GM23338 (cell line): ENCODE measurements around the gene TNNC1. TPM values are rescaled to one million over a fixed set of nuclear protein-coding genes. Genes with fewer than 3 reads are reported as not detected.

Experiments
- ATAC-seq: fragments of 200-7000 bp; cut with Tn5 transposase; 3 replicates; pipeline ENCODE4 v1.9.1; 2020
- DNase-seq: peaks from one replicate; pipeline ENCODE4 v3.0.0-alpha.2; 2015; ENCODE audit warnings: low spot score
- H2AFZ ChIP-seq: fragments of 200-600 bp; sonication (generic); 2 replicates; pipeline ENCODE4 v1.8.0; 2016; ENCODE audit warnings: antibody characterized with exemption, mild to moderate bottlenecking, moderate library complexity
- H3F3A ChIP-seq: fragments of 200-600 bp; sonication (generic); replicated peaks from 2 replicates; pipeline ENCODE4 v1.8.0; 2017; ENCODE audit warnings: antibody characterized with exemption, mixed run types, low read depth
- H3K27ac ChIP-seq: fragments of 200-600 bp; sonication (generic); 2 replicates; pipeline ENCODE4 v1.6.1; 2016; ENCODE audit warnings: low read depth
- H3K27me3 ChIP-seq: fragments of 200-600 bp; sonication (generic); 2 replicates; pipeline ENCODE4 v1.8.0; 2016; ENCODE audit warnings: mild to moderate bottlenecking, mixed run types, moderate library complexity; ENCODE audit not compliant: insufficient read depth
- H3K36me3 ChIP-seq: fragments of 200-600 bp; sonication (generic); 2 replicates; pipeline ENCODE4 v1.8.0; 2016; ENCODE audit warnings: mild to moderate bottlenecking; ENCODE audit not compliant: insufficient read depth
- H3K4me1 ChIP-seq: fragments of 200-600 bp; sonication (generic); 2 replicates; pipeline ENCODE4 v1.8.0; 2016; ENCODE audit warnings: mild to moderate bottlenecking, moderate library complexity; ENCODE audit not compliant: insufficient read depth
- H3K4me2 ChIP-seq: fragments of 200-600 bp; sonication (generic); 2 replicates; pipeline ENCODE4 v1.7.1; 2017; ENCODE audit warnings: mixed run types
- H3K4me3 ChIP-seq: fragments of 200-600 bp; sonication (generic); 2 replicates; pipeline ENCODE4 v1.6.1; 2016; ENCODE audit warnings: mixed run types
- H3K79me2 ChIP-seq: fragments of 200-600 bp; sonication (generic); replicated peaks from 2 replicates; pipeline ENCODE4 v1.8.0; 2017; ENCODE audit warnings: mild to moderate bottlenecking; ENCODE audit not compliant: insufficient read depth
- H3K9me2 ChIP-seq: fragments of 200-600 bp; sonication (generic); 2 replicates; pipeline ENCODE4 v1.8.0; 2017; ENCODE audit not compliant: insufficient read depth
- H4K20me1 ChIP-seq: fragments of 200-600 bp; sonication (generic); replicated peaks from 2 replicates; pipeline ENCODE4 v1.8.0; 2017; ENCODE audit warnings: mild to moderate bottlenecking; ENCODE audit not compliant: insufficient read depth
- H3K27ac Mint-ChIP-seq: 2 replicates; pipeline ENCODE4 v1.8.0; 2020; ENCODE audit warnings: inconsistent platforms, mild to moderate bottlenecking, moderate library complexity, mixed read lengths
- H3K27me3 Mint-ChIP-seq: 3 replicates; pipeline ENCODE4 v1.8.0; 2022; ENCODE audit warnings: low read depth, mild to moderate bottlenecking, moderate library complexity, mixed read lengths, inconsistent platforms; ENCODE audit not compliant: insufficient read depth, poor library complexity
- H3K36me3 Mint-ChIP-seq: 3 replicates; pipeline ENCODE4 v1.8.0; 2021; ENCODE audit warnings: low read depth, mild to moderate bottlenecking, inconsistent platforms, moderate library complexity, mixed read lengths
- H3K4me1 Mint-ChIP-seq: 3 replicates; pipeline ENCODE4 v1.8.0; 2020; ENCODE audit warnings: mild to moderate bottlenecking, inconsistent platforms, mixed read lengths
- H3K4me3 Mint-ChIP-seq: 3 replicates; pipeline ENCODE4 v1.8.0; 2021; ENCODE audit warnings: moderate library complexity, mild to moderate bottlenecking, inconsistent platforms, mixed read lengths
- H3K9me3 Mint-ChIP-seq: 3 replicates; pipeline ENCODE4 v1.8.0; 2020; ENCODE audit warnings: moderate library complexity, mild to moderate bottlenecking, inconsistent platforms, mixed read lengths
- CREB1 ChIP-seq: fragments of 250-450 bp; sonication (Bioruptor Pico); IDR thresholded peaks from 2 replicates; pipeline ENCODE4 v1.5.0; 2020; ENCODE audit warnings: low read depth, mild to moderate bottlenecking, moderate library complexity
- EZH2phosphoT487 ChIP-seq: fragments of 200-600 bp; sonication (generic); IDR thresholded peaks from one replicate; pipeline ENCODE4 v1.8.1; 2018; ENCODE audit warnings: antibody characterized with exemption; ENCODE audit not compliant: unreplicated experiment
- JUNB ChIP-seq: IDR thresholded peaks from one replicate; pipeline ENCODE4 v1.6.1; 2016; ENCODE audit warnings: antibody characterized with exemption; ENCODE audit not compliant: unreplicated experiment
- NANOG ChIP-seq: IDR thresholded peaks from 2 replicates; pipeline ENCODE4 v1.6.1; 2016; ENCODE audit warnings: antibody characterized with exemption, borderline replicate concordance
- POLR2AphosphoS5 ChIP-seq: IDR thresholded peaks from 2 replicates; pipeline ENCODE4 v1.6.1; 2016; ENCODE audit warnings: antibody characterized with exemption, low read depth
- ZNF114 ChIP-seq: fragments of 250-450 bp; sonication (Bioruptor Pico); IDR thresholded peaks from 2 replicates; pipeline ENCODE4 v1.5.0; 2020; ENCODE audit warnings: mild to moderate bottlenecking, moderate library complexity
- ZNF331 ChIP-seq: fragments of 250-450 bp; sonication (Bioruptor Pico); IDR thresholded peaks from 2 replicates; pipeline ENCODE4 v1.5.0; 2020; ENCODE audit warnings: low read depth, mild to moderate bottlenecking, moderate library complexity
- polyA plus RNA-seq: library from polyadenylated mRNA; unstranded; fragments of >200 nt; fragmentation: Nextera tagmentation; extraction: Ambion mirVana; gene quantifications from 2 replicates; pipeline ENCODE4 v1.2.1, GENCODE V29; 2016
- total RNA-seq: library from RNA; depleted of rRNA; stranded (reverse); fragments of >200 nt; shearing (Covaris generic); gene quantifications from 2 replicates; pipeline ENCODE4 v1.2.3, GENCODE V29; 2014
- TF ChIP-seq, protein P1 (sequence below), 2 experiments: fragments of 200-600 bp in 1 of 2; sonication (generic) in 1 of 2; conservative IDR thresholded peaks; 2 replicates each; pipeline versions ENCODE4 v1.5.1 to v1.6.1; 2016 to 2017; ENCODE audit warnings: antibody characterized with exemption in 2 of 2, low read depth in 2 of 2, mild to moderate bottlenecking in 2 of 2, moderate library complexity in 1 of 2
- TF ChIP-seq, protein P2 (sequence below): fragments of 250-450 bp; sonication (Bioruptor Pico); IDR thresholded peaks from 2 replicates; pipeline ENCODE4 v1.5.0; 2020; ENCODE audit warnings: mild to moderate bottlenecking, moderate library complexity
- TF ChIP-seq, protein P3 (sequence below): IDR thresholded peaks from 2 replicates; pipeline ENCODE4 v1.6.1; 2016; ENCODE audit warnings: antibody characterized with exemption

The TNNC1 gene
- total and polyA plus RNA-seq, 2 experiments from 2014 or later: 6.5 to 6.9 TPM

DNA sequence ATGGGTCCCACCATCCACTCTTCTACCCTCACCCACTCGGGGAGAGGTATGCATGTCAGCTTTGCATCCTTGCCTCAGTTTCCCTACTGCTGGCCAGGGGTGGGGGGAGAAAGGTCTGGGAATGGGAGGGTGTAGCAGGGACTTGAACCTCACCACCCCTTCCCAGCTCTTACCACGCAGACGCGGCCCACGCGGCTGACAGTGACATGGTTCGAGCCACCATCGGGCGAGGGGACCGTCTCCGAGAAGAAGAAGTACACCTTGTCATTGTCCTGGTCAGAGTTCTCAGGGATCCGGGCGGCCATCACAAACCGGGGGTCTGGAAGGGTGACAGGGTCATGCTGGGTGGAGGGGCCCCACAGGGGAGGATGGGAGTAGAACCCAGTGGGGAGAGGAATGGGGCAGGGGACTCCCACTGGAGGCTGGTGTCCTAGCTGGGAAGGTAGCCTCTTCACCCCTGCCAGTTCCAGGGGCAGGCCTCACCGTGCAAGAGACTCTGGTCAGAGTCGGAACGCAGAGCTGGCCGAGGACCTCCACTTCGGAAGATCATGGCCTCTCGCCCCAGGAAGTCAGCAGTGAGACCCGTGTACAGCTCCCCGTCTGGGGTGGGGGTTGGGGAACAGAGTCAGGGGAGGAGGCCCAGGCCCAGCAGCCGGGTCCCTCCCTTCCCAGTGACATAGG lies 12.6 kb downstream of the TNNC1 start:
- no peaks in the 10 kb centered on the region for H3K4me1 ChIP-seq
- DNase-seq: no peak
- no peak overlapping the region for H3K4me3 ChIP-seq
- H3K79me2 ChIP-seq: no peaks in the 10 kb centered on the region
- H3K4me1 Mint-ChIP-seq: peaks cover 8% of the 10 kb centered on the region; the same call in 2 of the 3 replicates
- H3K27ac Mint-ChIP-seq: no peak overlapping the region
- H3F3A ChIP-seq: no peaks in the 10 kb centered on the region
- TF ChIP-seq EZH2phosphoT487 (no peak), NANOG (no peak), CREB1 (no peak), POLR2AphosphoS5 (no peak), ZNF331 (CRISPR knock-in tag) (no peak), JUNB (no peak)
- TF ChIP-seq, protein P1, sequence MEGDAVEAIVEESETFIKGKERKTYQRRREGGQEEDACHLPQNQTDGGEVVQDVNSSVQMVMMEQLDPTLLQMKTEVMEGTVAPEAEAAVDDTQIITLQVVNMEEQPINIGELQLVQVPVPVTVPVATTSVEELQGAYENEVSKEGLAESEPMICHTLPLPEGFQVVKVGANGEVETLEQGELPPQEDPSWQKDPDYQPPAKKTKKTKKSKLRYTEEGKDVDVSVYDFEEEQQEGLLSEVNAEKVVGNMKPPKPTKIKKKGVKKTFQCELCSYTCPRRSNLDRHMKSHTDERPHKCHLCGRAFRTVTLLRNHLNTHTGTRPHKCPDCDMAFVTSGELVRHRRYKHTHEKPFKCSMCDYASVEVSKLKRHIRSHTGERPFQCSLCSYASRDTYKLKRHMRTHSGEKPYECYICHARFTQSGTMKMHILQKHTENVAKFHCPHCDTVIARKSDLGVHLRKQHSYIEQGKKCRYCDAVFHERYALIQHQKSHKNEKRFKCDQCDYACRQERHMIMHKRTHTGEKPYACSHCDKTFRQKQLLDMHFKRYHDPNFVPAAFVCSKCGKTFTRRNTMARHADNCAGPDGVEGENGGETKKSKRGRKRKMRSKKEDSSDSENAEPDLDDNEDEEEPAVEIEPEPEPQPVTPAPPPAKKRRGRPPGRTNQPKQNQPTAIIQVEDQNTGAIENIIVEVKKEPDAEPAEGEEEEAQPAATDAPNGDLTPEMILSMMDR (conservative IDR thresholded peaks at IDR 0.05; ENCODE audit: low read depth in 2 of 2): no peak
- H2AFZ ChIP-seq: no peak overlapping the region
- H3K36me3 ChIP-seq: no peaks in the 10 kb centered on the region
- H3K4me2 ChIP-seq: no peak overlapping the region
- peaks cover 7% of the 10 kb centered on the region for H3K27me3 Mint-ChIP-seq
- H3K27ac ChIP-seq: no peak overlapping the region
- no peaks in the 10 kb centered on the region for H3K9me3 Mint-ChIP-seq
- H3K4me3 Mint-ChIP-seq: no peak overlapping the region
- H3K36me3 Mint-ChIP-seq: no peaks in the 10 kb centered on the region; the same call in 2 of the 3 replicates
- H4K20me1 ChIP-seq: no peaks in the 10 kb centered on the region
- no peak for ATAC-seq
- H3K27me3 ChIP-seq: no peaks in the 10 kb centered on the region
- H3K9me2 ChIP-seq: peaks cover 8% of the 10 kb centered on the region; the same call in 1 of the 2 replicates

DNA sequence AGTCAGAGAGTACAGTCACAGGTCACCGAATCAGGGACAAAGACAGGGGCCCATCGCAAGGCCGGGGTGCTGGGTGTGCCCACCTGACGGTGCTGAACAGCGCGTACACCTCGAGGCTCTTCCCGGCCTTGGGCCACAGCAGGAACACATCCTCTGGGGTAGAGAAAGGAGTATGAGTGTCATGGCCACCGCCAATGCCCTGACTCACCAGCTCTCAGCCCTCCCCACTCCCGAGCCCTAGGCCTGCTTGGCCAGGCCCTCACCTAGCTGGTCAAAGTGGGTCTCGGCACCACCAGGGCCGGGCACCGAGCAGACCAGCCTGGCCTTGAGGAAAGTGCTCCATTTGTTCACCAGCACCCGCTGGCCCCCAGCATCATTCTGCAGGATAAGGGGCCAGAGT lies 13.2 kb downstream of the TNNC1 start:
- H3K27ac Mint-ChIP-seq: no peak overlapping the region
- H4K20me1 ChIP-seq: no peaks in the 10 kb centered on the region
- TF ChIP-seq ZNF331 (CRISPR knock-in tag) (no peak), ZNF114 (CRISPR knock-in tag) (no peak), JUNB (no peak), CREB1 (no peak), EZH2phosphoT487 (no peak), NANOG (no peak)
- TF ChIP-seq, protein P2, sequence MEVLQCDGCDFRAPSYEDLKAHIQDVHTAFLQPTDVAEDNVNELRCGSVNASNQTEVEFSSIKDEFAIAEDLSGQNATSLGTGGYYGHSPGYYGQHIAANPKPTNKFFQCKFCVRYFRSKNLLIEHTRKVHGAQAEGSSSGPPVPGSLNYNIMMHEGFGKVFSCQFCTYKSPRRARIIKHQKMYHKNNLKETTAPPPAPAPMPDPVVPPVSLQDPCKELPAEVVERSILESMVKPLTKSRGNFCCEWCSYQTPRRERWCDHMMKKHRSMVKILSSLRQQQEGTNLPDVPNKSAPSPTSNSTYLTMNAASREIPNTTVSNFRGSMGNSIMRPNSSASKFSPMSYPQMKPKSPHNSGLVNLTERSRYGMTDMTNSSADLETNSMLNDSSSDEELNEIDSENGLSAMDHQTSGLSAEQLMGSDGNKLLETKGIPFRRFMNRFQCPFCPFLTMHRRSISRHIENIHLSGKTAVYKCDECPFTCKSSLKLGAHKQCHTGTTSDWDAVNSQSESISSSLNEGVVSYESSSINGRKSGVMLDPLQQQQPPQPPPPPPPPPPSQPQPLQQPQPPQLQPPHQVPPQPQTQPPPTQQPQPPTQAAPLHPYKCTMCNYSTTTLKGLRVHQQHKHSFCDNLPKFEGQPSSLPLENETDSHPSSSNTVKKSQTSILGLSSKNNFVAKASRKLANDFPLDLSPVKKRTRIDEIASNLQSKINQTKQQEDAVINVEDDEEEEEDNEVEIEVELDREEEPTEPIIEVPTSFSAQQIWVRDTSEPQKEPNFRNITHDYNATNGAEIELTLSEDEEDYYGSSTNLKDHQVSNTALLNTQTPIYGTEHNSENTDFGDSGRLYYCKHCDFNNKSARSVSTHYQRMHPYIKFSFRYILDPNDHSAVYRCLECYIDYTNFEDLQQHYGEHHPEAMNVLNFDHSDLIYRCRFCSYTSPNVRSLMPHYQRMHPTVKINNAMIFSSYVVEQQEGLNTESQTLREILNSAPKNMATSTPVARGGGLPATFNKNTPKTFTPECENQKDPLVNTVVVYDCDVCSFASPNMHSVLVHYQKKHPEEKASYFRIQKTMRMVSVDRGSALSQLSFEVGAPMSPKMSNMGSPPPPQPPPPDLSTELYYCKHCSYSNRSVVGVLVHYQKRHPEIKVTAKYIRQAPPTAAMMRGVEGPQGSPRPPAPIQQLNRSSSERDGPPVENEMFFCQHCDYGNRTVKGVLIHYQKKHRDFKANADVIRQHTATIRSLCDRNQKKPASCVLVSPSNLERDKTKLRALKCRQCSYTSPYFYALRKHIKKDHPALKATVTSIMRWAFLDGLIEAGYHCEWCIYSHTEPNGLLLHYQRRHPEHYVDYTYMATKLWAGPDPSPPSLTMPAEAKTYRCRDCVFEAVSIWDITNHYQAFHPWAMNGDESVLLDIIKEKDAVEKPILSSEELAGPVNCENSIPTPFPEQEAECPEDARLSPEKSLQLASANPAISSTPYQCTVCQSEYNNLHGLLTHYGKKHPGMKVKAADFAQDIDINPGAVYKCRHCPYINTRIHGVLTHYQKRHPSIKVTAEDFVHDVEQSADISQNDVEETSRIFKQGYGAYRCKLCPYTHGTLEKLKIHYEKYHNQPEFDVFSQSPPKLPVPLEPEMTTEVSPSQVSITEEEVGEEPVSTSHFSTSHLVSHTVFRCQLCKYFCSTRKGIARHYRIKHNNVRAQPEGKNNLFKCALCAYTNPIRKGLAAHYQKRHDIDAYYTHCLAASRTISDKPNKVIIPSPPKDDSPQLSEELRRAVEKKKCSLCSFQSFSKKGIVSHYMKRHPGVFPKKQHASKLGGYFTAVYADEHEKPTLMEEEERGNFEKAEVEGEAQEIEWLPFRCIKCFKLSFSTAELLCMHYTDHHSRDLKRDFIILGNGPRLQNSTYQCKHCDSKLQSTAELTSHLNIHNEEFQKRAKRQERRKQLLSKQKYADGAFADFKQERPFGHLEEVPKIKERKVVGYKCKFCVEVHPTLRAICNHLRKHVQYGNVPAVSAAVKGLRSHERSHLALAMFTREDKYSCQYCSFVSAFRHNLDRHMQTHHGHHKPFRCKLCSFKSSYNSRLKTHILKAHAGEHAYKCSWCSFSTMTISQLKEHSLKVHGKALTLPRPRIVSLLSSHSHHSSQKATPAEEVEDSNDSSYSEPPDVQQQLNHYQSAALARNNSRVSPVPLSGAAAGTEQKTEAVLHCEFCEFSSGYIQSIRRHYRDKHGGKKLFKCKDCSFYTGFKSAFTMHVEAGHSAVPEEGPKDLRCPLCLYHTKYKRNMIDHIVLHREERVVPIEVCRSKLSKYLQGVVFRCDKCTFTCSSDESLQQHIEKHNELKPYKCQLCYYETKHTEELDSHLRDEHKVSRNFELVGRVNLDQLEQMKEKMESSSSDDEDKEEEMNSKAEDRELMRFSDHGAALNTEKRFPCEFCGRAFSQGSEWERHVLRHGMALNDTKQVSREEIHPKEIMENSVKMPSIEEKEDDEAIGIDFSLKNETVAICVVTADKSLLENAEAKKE (CRISPR knock-in tag): no peak
- TF ChIP-seq, protein P3, sequence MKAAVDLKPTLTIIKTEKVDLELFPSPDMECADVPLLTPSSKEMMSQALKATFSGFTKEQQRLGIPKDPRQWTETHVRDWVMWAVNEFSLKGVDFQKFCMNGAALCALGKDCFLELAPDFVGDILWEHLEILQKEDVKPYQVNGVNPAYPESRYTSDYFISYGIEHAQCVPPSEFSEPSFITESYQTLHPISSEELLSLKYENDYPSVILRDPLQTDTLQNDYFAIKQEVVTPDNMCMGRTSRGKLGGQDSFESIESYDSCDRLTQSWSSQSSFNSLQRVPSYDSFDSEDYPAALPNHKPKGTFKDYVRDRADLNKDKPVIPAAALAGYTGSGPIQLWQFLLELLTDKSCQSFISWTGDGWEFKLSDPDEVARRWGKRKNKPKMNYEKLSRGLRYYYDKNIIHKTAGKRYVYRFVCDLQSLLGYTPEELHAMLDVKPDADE: no peak

More for the DNA sequence above, 13.2 kb downstream of the TNNC1 start:
- no peaks in the 10 kb centered on the region for H3F3A ChIP-seq
- Mint-ChIP-seq H3K4me1 (peaks cover 8% of the 10 kb centered on the region; the same call in 2 of the 3 replicates), H3K9me3 (no peaks in the 10 kb centered on the region), H3K36me3 (no peaks in the 10 kb centered on the region; the same call in 2 of the 3 replicates), H3K27me3 (peaks cover 11% of the 10 kb centered on the region), H3K4me3 (no peak overlapping the region)
- no peaks in the 10 kb centered on the region for H3K36me3 ChIP-seq
- H3K27ac ChIP-seq: no peak overlapping the region
- no peaks in the 10 kb centered on the region for H3K4me1 ChIP-seq
- no peak overlapping the region for H2AFZ ChIP-seq
- ATAC-seq (no peak), DNase-seq (no peak)
- H3K9me2 ChIP-seq: peaks cover 7% of the 10 kb centered on the region; the same call in 1 of the 2 replicates
- H3K4me3 ChIP-seq: no peak overlapping the region
- no peaks in the 10 kb centered on the region for H3K27me3 ChIP-seq
- no peaks in the 10 kb centered on the region for H3K79me2 ChIP-seq
- H3K4me2 ChIP-seq: no peak overlapping the region
